ENCODE measurements around the gene MFSD11.

GRCh38 chr17:76691379-76692191 is 46.3 kb upstream of the MFSD11 start:
- no peak for TF ChIP-seq POLR2AphosphoS5 (IDR thresholded peaks at IDR 0.05; ENCODE audit: insufficient read depth, low read depth, low read length)
- TF ChIP-seq EZH2 (IDR thresholded peaks at IDR 0.05; ENCODE audit: borderline replicate concordance, low read depth, low read length, severe bottlenecking): no peak
- TF ChIP-seq CTCF (IDR thresholded peaks at IDR 0.05; ENCODE audit: extremely low read depth in 1 of 2, insufficient read depth in 1 of 2, low read depth in 1 of 2, low read length in 2 of 2): no peak
- TF ChIP-seq MYC (IDR thresholded peaks at IDR 0.05; ENCODE audit: low read depth, low read length): no peak
- TF ChIP-seq POLR2A (IDR thresholded peaks at IDR 0.05; ENCODE audit: low read depth, low read length): no peak
- no peak for TF ChIP-seq MAX (IDR thresholded peaks at IDR 0.05; ENCODE audit: insufficient read depth, insufficient read length)
- TF ChIP-seq JUN (IDR thresholded peaks at IDR 0.05; ENCODE audit: borderline replicate concordance, insufficient read depth, insufficient read length, low read depth): no peak
- no peak for TF ChIP-seq FOS (IDR thresholded peaks at IDR 0.05; ENCODE audit: borderline replicate concordance, insufficient read depth, low read length)
